ENCODE results near the gene SKIC2. TPM values are rescaled to one million over a fixed set of nuclear protein-coding genes. Genes with fewer than 3 reads are reported as not detected.

Gene SKIC2
- total RNA-seq, 1 donor from 2014 or later: 64.2 TPM

- Histone ChIP-seq H3K4me3 (no peak overlapping the region), H3K9me3 (no peaks in the 10 kb centered on the region), H3K36me3 (peaks cover 61% of the 10 kb centered on the region), H3K27ac (no peak overlapping the region), H3K4me1 (peaks cover 16% of the 10 kb centered on the region), H3K27me3 (ENCODE audit: low read depth) (no peaks in the 10 kb centered on the region)
- TF ChIP-seq CTCF (IDR thresholded peaks at IDR 0.05): no peak
- ATAC-seq (no peak), DNase-seq (no peak)
- intact Hi-C loops (cut with DNase I): no loop called here
Observed at GRCh38 chr6:31949926-31950548, 8.9 kb upstream of the SKIC2 start.

GRCh38 chr6:31952140-31952805 lies 6.7 kb upstream of the SKIC2 start:
- intact Hi-C loops (cut with DNase I): no loop called here
- Histone ChIP-seq H3K4me1 (peaks cover 2% of the 10 kb centered on the region), H3K36me3 (peaks cover 81% of the 10 kb centered on the region), H3K27me3 (ENCODE audit: low read depth) (no peaks in the 10 kb centered on the region), H3K4me3 (no peak overlapping the region), H3K27ac (peak overlapping the region; percentile 46), H3K9me3 (no peaks in the 10 kb centered on the region)
- ATAC-seq: peak; percentile 76 to 84
- peak; percentile 81 for DNase-seq
- peak; percentile 76 for TF ChIP-seq CTCF (IDR thresholded peaks at IDR 0.05)

- ATAC-seq (no peak), DNase-seq (no peak)
- Histone ChIP-seq H3K4me1 (peaks cover 8% of the 10 kb centered on the region), H3K4me3 (no peak overlapping the region), H3K36me3 (peaks cover 76% of the 10 kb centered on the region), H3K27ac (no peak overlapping the region), H3K9me3 (no peaks in the 10 kb centered on the region), H3K27me3 (ENCODE audit: low read depth) (no peaks in the 10 kb centered on the region)
- intact Hi-C loops (cut with DNase I): no loop called here
- no peak for TF ChIP-seq CTCF (IDR thresholded peaks at IDR 0.05)
Observed at GRCh38 chr6:31952890-31953289, 6.1 kb upstream of the SKIC2 start.

GRCh38 chr6:31954511-31954910 lies 4.5 kb upstream of the SKIC2 start:
- no peaks in the 10 kb centered on the region for H3K9me3 ChIP-seq
- no peak for DNase-seq
- ATAC-seq: no peak
- no peak overlapping the region for H3K27ac ChIP-seq
- no peaks in the 10 kb centered on the region for H3K27me3 ChIP-seq (ENCODE audit: low read depth)
- intact Hi-C loops (cut with DNase I): no loop called here
- no peak overlapping the region for H3K4me3 ChIP-seq
- peaks cover 17% of the 10 kb centered on the region for H3K4me1 ChIP-seq
- peaks cover 73% of the 10 kb centered on the region for H3K36me3 ChIP-seq
- no peak for TF ChIP-seq CTCF (IDR thresholded peaks at IDR 0.05)

- Histone ChIP-seq H3K27me3 (ENCODE audit: low read depth) (no peaks in the 10 kb centered on the region), H3K4me1 (peaks cover 25% of the 10 kb centered on the region), H3K36me3 (peaks cover 74% of the 10 kb centered on the region), H3K9me3 (no peaks in the 10 kb centered on the region), H3K27ac (no peak overlapping the region), H3K4me3 (no peak overlapping the region)
- intact Hi-C loops (cut with DNase I): no loop called here
- no peak for TF ChIP-seq CTCF (IDR thresholded peaks at IDR 0.05)
- no peak for ATAC-seq
- no peak for DNase-seq
Observed at GRCh38 chr6:31956796-31957195, 2.2 kb upstream of the SKIC2 start.

All from lower lobe of right lung (tissue), 2 donors.